GM18517 (cell line): ENCODE data around the gene PLA2G4E.

Experiments used
- ATAC-seq: cut with Tn5 transposase; IDR thresholded peaks from one replicate; pipeline ENCODE4 v1.9.1; 2021; ENCODE audit warnings: mild to moderate bottlenecking, moderate library complexity; ENCODE audit not compliant: unreplicated experiment

Gene PLA2G4E

DNA sequence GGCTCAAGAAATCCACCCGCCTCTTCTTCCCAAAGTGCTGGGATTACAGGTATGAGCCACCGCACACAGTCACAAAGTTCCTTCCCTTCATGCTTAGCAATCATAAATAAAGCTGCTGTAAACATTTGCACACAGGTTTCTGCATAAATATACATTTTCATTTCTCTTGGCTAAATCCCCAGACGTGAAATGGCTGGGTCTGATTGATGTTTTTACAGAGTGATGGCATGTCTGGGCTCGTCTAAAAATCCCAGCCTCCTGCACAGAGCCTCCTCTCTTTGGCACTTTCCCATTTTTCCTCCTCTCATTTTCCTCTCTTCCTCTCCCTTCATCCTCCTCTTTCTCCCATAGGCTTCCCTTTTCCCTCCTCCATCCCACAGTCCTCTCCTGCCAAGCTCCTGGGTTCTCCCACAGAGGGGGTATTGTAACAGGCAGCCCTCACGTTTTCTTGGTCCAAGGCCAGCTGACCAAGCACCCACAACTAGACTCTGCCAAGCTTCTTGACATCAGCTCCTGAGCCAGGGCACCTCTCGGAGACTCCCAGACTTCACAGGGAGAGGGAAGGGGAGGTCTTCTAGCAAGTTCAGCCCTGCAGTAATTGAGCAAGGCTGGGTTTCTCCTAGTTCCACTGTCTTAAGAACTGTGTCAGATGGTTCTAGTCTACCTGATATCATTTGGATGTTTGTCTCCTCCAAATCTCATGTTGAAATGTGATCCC lies 10.5 kb upstream of the PLA2G4E start:
- no peak for ATAC-seq

GRCh38 chr15:42027521-42027920 lies 6.7 kb upstream of the PLA2G4E start:
- no peak for ATAC-seq

- ATAC-seq, result no peak
Measured at GRCh38 chr15:42024303-42024702, 3.5 kb upstream of the PLA2G4E start.

GRCh38 chr15:42021593-42021992 lies 751 bp upstream of the PLA2G4E start:
- ATAC-seq, result no peak

DNA sequence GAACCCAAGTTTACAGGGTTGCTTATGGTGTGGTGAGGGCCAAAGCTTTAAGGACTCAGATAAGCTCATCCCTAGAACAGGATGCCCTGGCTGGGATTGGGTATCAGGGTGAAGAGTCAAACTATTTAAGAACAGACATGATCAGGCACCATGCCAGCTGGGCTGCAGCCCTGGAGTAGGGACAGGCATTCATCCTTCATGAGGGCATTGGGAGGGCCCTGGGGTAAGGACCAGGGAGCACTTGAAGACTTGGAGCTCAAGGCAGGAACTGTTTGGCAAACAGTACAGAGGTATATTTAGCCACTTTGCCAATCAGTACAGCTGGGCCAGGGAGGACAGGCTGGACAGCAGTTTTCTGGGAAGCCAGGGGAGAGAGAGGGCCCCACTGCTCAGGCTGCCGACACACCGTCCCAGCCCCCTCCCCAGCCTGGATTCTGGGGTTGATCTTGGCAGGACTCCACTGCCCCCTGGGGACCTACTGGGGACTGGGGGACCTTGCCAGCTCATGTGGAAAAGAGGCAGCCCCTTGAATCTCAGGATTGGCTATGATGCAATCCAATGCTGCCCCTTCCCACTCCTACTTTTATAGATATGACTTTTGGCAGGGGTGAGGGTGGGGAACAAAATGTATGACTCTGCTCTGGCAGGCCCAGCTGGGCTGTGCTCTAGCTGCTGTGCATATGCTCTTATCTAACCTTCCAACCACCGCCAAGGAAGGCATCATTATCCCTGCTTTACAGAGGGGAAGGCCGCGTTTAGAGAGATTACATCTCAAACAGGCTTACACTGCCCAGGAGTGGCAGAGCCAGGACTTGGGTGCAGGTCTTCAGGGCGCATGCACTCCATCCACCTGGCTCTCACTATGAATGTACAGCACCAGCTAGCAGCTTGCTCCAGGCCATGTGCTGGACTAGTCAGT lies 2.3 kb downstream of the PLA2G4E start:
- ATAC-seq, result no peak

- ATAC-seq, result no peak
Measured at GRCh38 chr15:42016971-42017370, 3.9 kb downstream of the PLA2G4E start.

GRCh38 chr15:42014406-42014805 lies 6.4 kb downstream of the PLA2G4E start:
- ATAC-seq, result no peak

- no peak for ATAC-seq
Measured at GRCh38 chr15:42012928-42013482, 7.8 kb downstream of the PLA2G4E start.

DNA sequence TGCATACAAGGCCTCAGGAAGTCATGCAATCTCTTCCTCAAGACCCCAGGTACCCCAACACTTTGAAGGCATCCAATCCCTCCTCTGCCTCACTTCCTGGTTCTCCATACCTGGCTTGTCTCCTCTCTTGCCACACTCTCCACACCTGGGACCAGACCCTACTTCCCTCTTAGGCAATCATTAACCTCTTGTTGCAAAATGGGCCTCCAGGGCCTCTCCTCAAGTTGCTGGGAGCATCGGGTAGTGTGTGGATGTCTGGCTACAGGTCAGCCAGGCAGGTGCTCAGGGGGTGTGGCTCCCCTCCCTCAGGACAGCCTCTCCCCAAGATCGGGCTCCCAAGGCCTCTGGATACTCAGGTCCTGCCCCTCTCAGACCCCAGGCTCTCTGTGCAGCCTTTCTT lies 8.6 kb downstream of the PLA2G4E start:
- ATAC-seq, result no peak

DNA sequence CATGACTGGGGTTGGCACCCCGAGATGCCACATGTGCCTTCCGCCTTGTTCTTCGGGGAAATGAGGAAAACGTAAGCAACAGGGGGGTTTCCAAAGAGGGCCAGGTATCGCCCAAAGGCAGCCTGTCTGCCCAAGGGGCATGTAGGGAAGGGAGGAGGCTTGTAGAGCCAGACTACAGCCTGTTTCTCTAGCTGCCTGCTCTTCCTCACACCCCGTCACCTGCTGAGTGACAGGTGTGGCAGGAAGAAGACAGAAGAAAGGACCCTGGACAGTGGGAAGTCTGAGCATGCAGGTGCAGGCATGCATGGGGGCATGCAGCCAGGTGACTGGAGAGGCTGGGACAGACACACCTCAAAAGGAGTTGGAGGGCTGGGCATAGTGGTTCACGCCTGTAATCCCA lies 9.8 kb downstream of the PLA2G4E start:
- ATAC-seq, result no peak

- no peak for ATAC-seq
Measured at GRCh38 chr15:42010434-42010833, 10.4 kb downstream of the PLA2G4E start.

- ATAC-seq, result no peak
Measured at GRCh38 chr15:42009474-42009873, 11.4 kb downstream of the PLA2G4E start.

DNA sequence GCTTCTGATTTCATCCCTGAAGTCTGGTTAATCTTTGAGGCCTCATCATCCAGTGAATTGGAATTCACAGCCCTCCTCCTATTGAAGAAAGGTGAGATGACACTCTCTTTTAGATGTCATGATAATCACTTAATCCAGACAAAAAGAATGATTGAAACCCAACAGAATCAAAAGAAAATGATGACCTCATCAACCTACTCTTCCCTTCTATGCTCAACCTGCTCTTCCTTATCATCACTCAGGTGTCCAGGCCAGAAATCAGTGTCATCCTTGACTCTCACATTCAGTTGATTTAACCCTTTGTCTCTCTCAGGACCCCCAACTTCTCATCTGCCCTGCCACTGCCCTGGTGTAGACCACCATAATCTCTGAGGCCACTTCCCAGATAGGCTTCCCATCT lies 11.8 kb downstream of the PLA2G4E start:
- ATAC-seq, result no peak

DNA sequence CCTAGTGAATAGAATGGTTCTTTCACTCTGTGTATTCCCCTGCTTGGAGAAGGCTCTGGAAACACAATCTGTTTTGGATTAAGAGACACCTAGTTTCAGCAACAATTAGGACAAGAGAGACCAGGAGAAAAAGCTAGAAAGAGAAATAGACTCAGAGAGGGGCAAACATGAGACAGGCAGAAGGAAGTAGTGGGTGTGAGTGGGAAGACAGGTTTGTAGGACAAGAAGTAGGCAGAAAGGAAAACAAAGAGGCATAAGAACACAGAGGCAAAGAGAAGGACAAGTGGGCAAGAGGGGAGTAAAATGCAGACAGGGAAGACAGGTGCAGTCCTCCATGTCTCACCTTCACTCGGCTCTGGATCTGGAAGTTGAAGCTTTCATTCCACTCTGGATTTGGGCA lies 13.5 kb downstream of the PLA2G4E start:
- no peak for ATAC-seq

- no peak for ATAC-seq
Measured at GRCh38 chr15:42002333-42002732, 18.5 kb downstream of the PLA2G4E start.

DNA sequence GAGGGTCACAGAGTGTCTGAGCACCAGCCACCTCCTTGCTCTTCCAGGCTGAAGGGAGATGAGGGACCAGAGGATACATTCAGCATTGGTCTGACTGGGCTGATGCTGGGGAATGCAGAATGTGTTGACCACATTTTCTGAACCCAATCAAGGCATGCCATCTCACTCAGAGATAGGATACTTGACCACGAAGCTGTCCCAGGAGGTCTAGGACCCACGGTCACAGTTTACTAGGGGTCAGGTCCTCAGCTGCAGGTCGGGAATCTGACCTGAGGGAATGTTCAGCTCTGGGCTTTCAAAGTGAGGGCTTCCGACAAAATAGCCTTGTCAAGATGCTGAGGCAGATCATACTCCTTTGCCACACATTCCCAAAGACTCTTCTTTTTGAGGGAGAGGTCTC lies 19.6 kb downstream of the PLA2G4E start:
- ATAC-seq, result no peak

GRCh38 chr15:41999290-42000285 lies 21.3 kb downstream of the PLA2G4E start:
- ATAC-seq, result no peak

DNA sequence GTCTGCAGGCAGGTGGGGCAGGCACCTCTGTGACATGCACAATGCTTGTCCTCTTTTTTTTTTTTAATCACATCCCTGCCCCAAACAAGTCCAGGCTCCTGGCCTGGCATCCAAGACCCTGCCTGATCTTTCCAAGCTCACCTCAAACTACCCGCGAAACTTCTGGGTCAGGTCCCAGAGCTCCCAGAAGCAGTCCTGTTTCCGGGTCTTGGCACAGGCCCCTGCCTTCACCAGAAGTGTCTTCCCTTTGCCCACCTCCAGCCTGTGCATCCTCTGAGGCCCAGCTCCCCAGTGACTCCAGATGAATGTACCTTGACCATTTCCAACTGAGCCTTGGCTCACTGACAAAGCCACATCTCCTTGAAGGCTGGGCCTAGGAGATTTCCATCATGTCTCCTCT lies 23.0 kb downstream of the PLA2G4E start:
- ATAC-seq, result no peak

DNA sequence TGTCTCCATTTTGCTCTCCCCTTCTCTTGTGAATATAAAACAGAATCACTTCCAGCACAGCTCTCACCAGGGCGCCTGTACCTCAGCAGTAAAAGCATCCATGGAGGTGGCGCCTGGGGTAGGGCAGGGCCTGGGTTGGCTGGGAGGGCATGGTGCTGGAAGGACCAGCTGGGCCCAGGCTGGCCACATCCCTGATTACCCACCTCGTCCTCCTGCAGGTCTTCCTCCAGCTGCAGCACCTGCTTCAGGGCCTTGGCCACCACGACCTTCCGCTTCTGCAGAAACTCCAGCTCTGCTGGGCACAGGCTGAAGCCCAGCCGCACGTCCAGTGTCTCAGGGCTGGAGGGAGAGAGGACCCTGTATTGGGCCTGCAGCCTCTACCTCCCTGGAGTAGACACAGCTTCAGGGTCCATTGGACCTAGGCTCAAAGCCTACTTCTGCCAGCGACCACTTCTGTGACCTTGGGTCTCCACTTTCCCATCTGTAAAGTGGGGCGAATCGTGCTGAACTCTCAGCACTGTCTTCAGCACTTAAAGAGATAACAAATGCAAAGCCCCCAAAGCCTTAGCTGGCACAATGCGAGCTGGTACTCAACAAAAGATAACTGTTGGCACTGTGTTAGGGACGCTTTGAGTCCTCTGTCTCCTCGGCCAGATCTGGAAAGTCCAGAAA lies 23.8 kb downstream of the PLA2G4E start:
- ATAC-seq, result no peak

DNA sequence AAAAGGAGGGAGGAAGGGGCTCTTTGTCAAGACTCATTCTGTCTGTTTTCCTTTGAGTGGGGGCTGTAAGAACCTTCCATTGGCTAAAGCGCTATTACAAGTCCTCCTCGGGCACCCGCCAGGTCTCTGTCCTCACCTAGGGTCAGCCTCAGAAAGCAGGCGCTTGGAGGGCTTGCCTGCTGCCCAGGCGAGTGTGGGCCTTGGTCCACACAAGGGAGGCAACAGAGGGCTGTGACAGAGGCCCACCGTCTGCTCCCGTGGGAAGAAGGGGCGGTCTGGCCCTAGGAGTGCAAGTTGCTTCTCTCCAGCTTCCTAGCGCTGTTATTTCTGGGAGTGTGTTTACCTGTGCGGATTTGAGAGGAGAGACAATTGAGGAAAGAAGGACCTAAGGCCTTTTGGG lies 24.5 kb downstream of the PLA2G4E start:
- no peak for ATAC-seq
